GM19455 (cell line): ENCODE results near the gene C13orf46.

Experiments
- ATAC-seq: cut with Tn5 transposase; IDR thresholded peaks from one replicate; pipeline ENCODE4 v1.9.1; 2021; ENCODE audit not compliant: unreplicated experiment

Gene C13orf46

GRCh38 chr13:113941571-113942191 lies 32.2 kb downstream of the C13orf46 start:
- ATAC-seq, result no peak

GRCh38 chr13:113939944-113940297 lies 34.0 kb downstream of the C13orf46 start:
- ATAC-seq, result no peak

- no peak for ATAC-seq
Observed at GRCh38 chr13:113939129-113939943, 34.5 kb downstream of the C13orf46 start.

- no peak for ATAC-seq
Observed at GRCh38 chr13:113938716-113939115, 35.2 kb downstream of the C13orf46 start.

GRCh38 chr13:113938246-113938645 lies 35.6 kb downstream of the C13orf46 start:
- no peak for ATAC-seq

GRCh38 chr13:113937527-113938180 lies 36.2 kb downstream of the C13orf46 start:
- ATAC-seq, result no peak

- ATAC-seq, result no peak
Observed at GRCh38 chr13:113937073-113937472, 36.8 kb downstream of the C13orf46 start.

- no peak for ATAC-seq
Observed at GRCh38 chr13:113936166-113936965, 37.5 kb downstream of the C13orf46 start.

GRCh38 chr13:113935001-113935844 lies 38.7 kb downstream of the C13orf46 start:
- no peak for ATAC-seq

GRCh38 chr13:113934576-113934975 lies 39.3 kb downstream of the C13orf46 start:
- ATAC-seq, result no peak

- no peak for ATAC-seq
Observed at GRCh38 chr13:113933901-113934300, 40.0 kb downstream of the C13orf46 start.

GRCh38 chr13:113931841-113932459 lies 41.9 kb downstream of the C13orf46 start:
- no peak for ATAC-seq

GRCh38 chr13:113930671-113931637 lies 42.9 kb downstream of the C13orf46 start:
- no peak for ATAC-seq

- no peak for ATAC-seq
Observed at GRCh38 chr13:113929628-113930615, 44.0 kb downstream of the C13orf46 start.

GRCh38 chr13:113928685-113929627 lies 44.9 kb downstream of the C13orf46 start:
- ATAC-seq, result no peak
